ENCODE data around the gene TMEM178A. TPM values are rescaled to one million over a fixed set of nuclear protein-coding genes. Genes with fewer than 3 reads are reported as not detected.

TMEM178A gene
- total and polyA plus RNA-seq, 12 donors, result 0.58 to 6.2 (median 2.5) TPM

GRCh38 chr2:39686456-39686855 is 20.7 kb downstream of the TMEM178A start:
- DNase-seq, result no peak
- no peak overlapping the region for H3K27ac ChIP-seq
- H3K9me3 ChIP-seq, result peaks cover 0 to 15% (median 5%) of the 10 kb centered on the region in 11 donors
- TF ChIP-seq CTCF (IDR thresholded peaks at IDR 0.05), result no peak
- H3K4me3 ChIP-seq, result no peak overlapping the region
- H3K27me3 ChIP-seq, result no peaks in the 10 kb centered on the region
- intact Hi-C loops (cut with DNase I), result no loop called here
- H3K36me3 ChIP-seq, result no peaks in the 10 kb centered on the region
- ATAC-seq, result no peak
- peaks cover 0 to 49% (median 15%) of the 10 kb centered on the region in 9 donors for H3K4me1 ChIP-seq
- WGBS, 2 donors, result 77 to 79% methylated on average over 6 of the region's 6 CpGs

GRCh38 chr2:39688181-39688580 is 22.5 kb downstream of the TMEM178A start:
- WGBS, 2 donors, result 38 to 46% methylated on average over 2 of the region's 2 CpGs
- intact Hi-C loops (cut with DNase I), result no loop called here
- TF ChIP-seq CTCF (IDR thresholded peaks at IDR 0.05), result no peak
- peaks cover 0 to 19% (median 5%) of the 10 kb centered on the region in 11 donors for H3K9me3 ChIP-seq
- H3K36me3 ChIP-seq, result no peaks in the 10 kb centered on the region
- H3K27me3 ChIP-seq, result no peaks in the 10 kb centered on the region
- ATAC-seq (no peak), DNase-seq (no peak)
- H3K4me1 ChIP-seq, result peaks cover 0 to 33% (median 3%) of the 10 kb centered on the region in 9 donors
- no peak overlapping the region for H3K27ac ChIP-seq
- no peak overlapping the region for H3K4me3 ChIP-seq

GRCh38 chr2:39689272-39689841 is 23.6 kb downstream of the TMEM178A start:
- intact Hi-C loops (cut with DNase I), result no loop called here
- Histone ChIP-seq H3K36me3 (no peaks in the 10 kb centered on the region), H3K27me3 (no peaks in the 10 kb centered on the region), H3K4me1 (peaks cover 0 to 22% (median 0%) of the 10 kb centered on the region in 9 donors), H3K4me3 (no peak overlapping the region), H3K9me3 (peaks cover 0 to 19% (median 5%) of the 10 kb centered on the region in 11 donors), H3K27ac (no peak overlapping the region)
- ATAC-seq (no peak), DNase-seq (no peak)
- WGBS, 2 donors, result 95 to 98% methylated on average over 1 of the region's 1 CpG
- no peak for TF ChIP-seq CTCF (IDR thresholded peaks at IDR 0.05)

GRCh38 chr2:39689876-39690275 is 24.2 kb downstream of the TMEM178A start:
- ATAC-seq (no peak), DNase-seq (no peak)
- Histone ChIP-seq H3K4me3 (no peak overlapping the region), H3K36me3 (no peaks in the 10 kb centered on the region), H3K27me3 (no peaks in the 10 kb centered on the region), H3K27ac (no peak overlapping the region), H3K9me3 (peaks cover 0 to 19% (median 5%) of the 10 kb centered on the region in 11 donors), H3K4me1 (peaks cover 0 to 20% (median 0%) of the 10 kb centered on the region in 9 donors)
- intact Hi-C loops (cut with DNase I), result loop anchor here in 7 of 10 donors (5.0 to 10.0 kb wide), 6 partner anchors 93 to 315 kb away; no protein-coding TSS in a partner anchor
- WGBS, 2 donors, result 96 to 97% methylated on average over 6 of the region's 6 CpGs
- no peak for TF ChIP-seq CTCF (IDR thresholded peaks at IDR 0.05)
